Ovary (tissue), 9 donors: Measurements from ENCODE around the gene PPARA. TPM values are rescaled to one million over a fixed set of nuclear protein-coding genes. Genes with fewer than 3 reads are reported as not detected.

Experiments used
- DNase-seq, 5 donors: peaks; one replicate each; pipeline ENCODE4 v3.0.0-alpha.2; 2019 to 2020
- H3K27ac ChIP-seq, 2 donors: fragments of 200-600 bp; one replicate each; pipeline versions ENCODE4 v1.5.1 to v1.8.0; 2019 to 2022
- H3K27me3 ChIP-seq: fragments of 200-600 bp; one replicate; pipeline ENCODE4 v1.8.0; 2022
- H3K36me3 ChIP-seq: fragments of 200-600 bp; sonication (generic); one replicate; pipeline ENCODE4 v1.5.1; 2019
- H3K4me1 ChIP-seq: one replicate; pipeline ENCODE4 v1.8.1; 2013; ENCODE audit warnings: mild to moderate bottlenecking, moderate library complexity; ENCODE audit not compliant: insufficient read depth
- H3K4me3 ChIP-seq: fragments of 200-600 bp; sonication (generic); one replicate; pipeline ENCODE4 v1.5.1; 2017
- H3K9me3 ChIP-seq, 2 donors: fragments of 200-600 bp in 1 of 2; sonication (generic) in 1 of 2; one replicate each; pipeline versions ENCODE4 v1.5.1 to v1.8.1; 2013 to 2019; ENCODE audit warnings: mild to moderate bottlenecking in 1 of 2, moderate library complexity in 1 of 2
- CTCF ChIP-seq, 3 donors: fragments of 450-650 bp in 2 of 3; fragments of 200-600 bp in 1 of 3; IDR thresholded peaks; one replicate each; pipeline versions ENCODE4 v1.5.1 to v1.8.0; 2016 to 2022; ENCODE audit warnings: antibody characterized with exemption in 3 of 3, mild to moderate bottlenecking in 1 of 3
- EP300 ChIP-seq: sonication (generic); formaldehyde crosslinking; IDR thresholded peaks from one replicate; pipeline ENCODE4 v1.6.1; 2017; ENCODE audit warnings: antibody characterized with exemption
- POLR2A ChIP-seq: fragments of 450-650 bp; IDR thresholded peaks from one replicate; pipeline ENCODE4 v1.6.1; 2017; ENCODE audit warnings: antibody characterized with exemption, mild to moderate bottlenecking, moderate library complexity
- WGBS, 3 donors: extraction: QIAGEN DNeasy Blood & Tissue Kit in 1 of 3; methylation state at CpG; one replicate each; pipeline versions ENCODE4 v1.1.5 to v1.1.7; 2013 to 2017; 5-methylcytosine and 5-hydroxymethylcytosine counted together
- intact Hi-C, 4 donors: fragments of 100-400 bp; cut with DNase I; formaldehyde crosslinking; loops; one replicate each; pipeline versions ENCODE4 v1.11.0 to v1.15.1; 2022 to 2023
- polyA plus RNA-seq, 2 donors: library from polyadenylated mRNA; stranded (reverse); fragments of 200-250 nt in 1 of 2; fragments of 350-450 nt in 1 of 2; fragmentation: Illumina TruSeq in 1 of 2; extraction: RNeasy Lipid Tissue Mini Kit (QIAGEN cat#74804) in 1 of 2; gene quantifications; one replicate each; pipeline ENCODE4 v1.2.3, GENCODE V29; 2013 to 2014
- total RNA-seq, 7 donors: library from RNA; depleted of rRNA in 2 of 7; stranded (reverse); fragments of >200 nt in 2 of 7; fragmentation: NEBNext Ultra II Directional in 3 of 7; extraction: Animal tissue kit (Norgen Biotek cat#: 25700) in 3 of 7; gene quantifications; one replicate each; pipeline versions ENCODE4 v1.1.0 to v1.2.4, GENCODE V29; 2016 to 2023
- donor health status: DM: no; HTN: no; CAD: no; lungs with moderate emphysema.
- donor health status: DM: no; HTN: no; CAD: no.
- donor health status: Bipolar disorder and iron deficiency.
- donor health status: DM: yes; HTN: yes; CAD: no.
- donor health status: DM: no; HTN: no; CAD: no.
- donor health status: DM: yes; HTN: yes; CAD: no.

The PPARA gene
- total and polyA plus RNA-seq, 9 donors, result 9.7 to 41.0 (median 29.9) TPM

GRCh38 chr22:46148816-46149511 is 1.4 kb upstream of the PPARA start:
- DNase-seq, result peak in 1 of 5 donors; percentile 32
- peak overlapping the region; percentile 83 for H3K4me3 ChIP-seq
- no peaks in the 10 kb centered on the region for H3K9me3 ChIP-seq
- 44 to 64% (median 53%) methylated on average over 12 of the region's 12 CpGs for WGBS, 3 donors
- peak overlapping the region; percentile 97 to 99 for H3K27ac ChIP-seq
- TF ChIP-seq POLR2A (no peak), EP300 (no peak), CTCF (IDR thresholded peaks at IDR 0.05) (no peak)
- H3K36me3 ChIP-seq, result no peaks in the 10 kb centered on the region
- H3K4me1 ChIP-seq, result peaks cover 17% of the 10 kb centered on the region
- intact Hi-C loops, result no loop called here
- no peaks in the 10 kb centered on the region for H3K27me3 ChIP-seq

- H3K27me3 ChIP-seq, result no peaks in the 10 kb centered on the region
- peak overlapping the region; percentile 83 for H3K4me3 ChIP-seq
- WGBS, 3 donors, result 0 to 4% (median 2%) methylated on average over 29 to 39 of the region's 39 CpGs
- DNase-seq, result peak; percentile 56 to 82 (median 77)
- no peak for TF ChIP-seq EP300
- no peak for TF ChIP-seq POLR2A
- no peak for TF ChIP-seq CTCF (IDR thresholded peaks at IDR 0.05)
- peak overlapping the region; percentile 97 to 99 for H3K27ac ChIP-seq
- no peaks in the 10 kb centered on the region for H3K36me3 ChIP-seq
- H3K4me1 ChIP-seq, result peaks cover 20% of the 10 kb centered on the region
- H3K9me3 ChIP-seq, result no peaks in the 10 kb centered on the region
- intact Hi-C loops, result no loop called here
Observed at GRCh38 chr22:46149512-46150033, 753 bp upstream of the PPARA start.

- intact Hi-C loops, result no loop called here
- peak; percentile 48 to 75 (median 71) for DNase-seq
- no peaks in the 10 kb centered on the region for H3K36me3 ChIP-seq
- no peaks in the 10 kb centered on the region for H3K9me3 ChIP-seq
- no peaks in the 10 kb centered on the region for H3K27me3 ChIP-seq
- peaks cover 22% of the 10 kb centered on the region for H3K4me1 ChIP-seq
- H3K4me3 ChIP-seq, result peak overlapping the region; percentile 80
- TF ChIP-seq CTCF (IDR thresholded peaks at IDR 0.05) (no peak), EP300 (no peak), POLR2A (no peak)
- WGBS, 3 donors, result 0 to 1% (median 1%) methylated on average over 60 to 100 of the region's 101 CpGs
- peak overlapping the region; percentile 90 to 94 for H3K27ac ChIP-seq
Observed at GRCh38 chr22:46150655-46151477, 540 bp downstream of the PPARA start.

GRCh38 chr22:46153930-46154329 is 3.6 kb downstream of the PPARA start:
- WGBS, 3 donors, result 90 to 95% (median 95%) methylated on average over 3 of the region's 3 CpGs
- DNase-seq, result no peak
- intact Hi-C loops, result no loop called here
- Histone ChIP-seq H3K4me1 (peaks cover 19% of the 10 kb centered on the region), H3K36me3 (no peaks in the 10 kb centered on the region), H3K9me3 (no peaks in the 10 kb centered on the region), H3K27ac (no peak overlapping the region), H3K27me3 (no peaks in the 10 kb centered on the region), H3K4me3 (no peak overlapping the region)
- TF ChIP-seq POLR2A (no peak), CTCF (IDR thresholded peaks at IDR 0.05) (no peak), EP300 (no peak)
